NCI-H2196 treated with DMSO at 0.1 percent for 48 hours (cell line): Measurements from ENCODE around the gene SHFL.
A peak's percentile ranks its signal among the peaks of the same experiment; 100 is the strongest.

Source experiments
- DNase-seq: peaks from one replicate; lab custom pipeline; 2025; ENCODE audit not compliant: unreplicated experiment; lab: John Stamatoyannopoulos, UW

Gene SHFL

GRCh38 chr19:10085641-10086590 is at the start of gene SHFL:
Gene SHFL (plus strand): TSS chr19:10086317. CDS start chr19:10086428, 111 bp downstream.
- peak; percentile 26 for DNase-seq

- no peak for DNase-seq
Measured at GRCh38 chr19:10036601-10037071, 49.5 kb upstream of the SHFL start.

- no peak for DNase-seq
Measured at GRCh38 chr19:10037367-10037766, 48.8 kb upstream of the SHFL start.

- no peak for DNase-seq
Measured at GRCh38 chr19:10037809-10038208, 48.3 kb upstream of the SHFL start.

- DNase-seq = no peak
Measured at GRCh38 chr19:10043286-10043927, 42.7 kb upstream of the SHFL start.

- DNase-seq = no peak
Measured at GRCh38 chr19:10044390-10044789, 41.7 kb upstream of the SHFL start.

GRCh38 chr19:10045371-10045770 is 40.7 kb upstream of the SHFL start:
- DNase-seq = no peak

GRCh38 chr19:10049626-10050025 is 36.5 kb upstream of the SHFL start:
- no peak for DNase-seq

GRCh38 chr19:10052602-10053360 is 33.3 kb upstream of the SHFL start:
- DNase-seq = no peak

- DNase-seq = no peak
Measured at GRCh38 chr19:10061717-10062310, 24.3 kb upstream of the SHFL start.

GRCh38 chr19:10068205-10068604 is 17.9 kb upstream of the SHFL start:
- no peak for DNase-seq

- DNase-seq = no peak
Measured at GRCh38 chr19:10069046-10069445, 17.1 kb upstream of the SHFL start.

GRCh38 chr19:10070730-10071446 is 15.2 kb upstream of the SHFL start:
- DNase-seq = no peak

GRCh38 chr19:10074153-10074552 is 12.0 kb upstream of the SHFL start:
- no peak for DNase-seq

- no peak for DNase-seq
Measured at GRCh38 chr19:10076535-10076934, 9.6 kb upstream of the SHFL start.

GRCh38 chr19:10078329-10078728 is 7.8 kb upstream of the SHFL start:
- no peak for DNase-seq

GRCh38 chr19:10079031-10079453 is 7.1 kb upstream of the SHFL start:
- no peak for DNase-seq

GRCh38 chr19:10083911-10084310 is 2.2 kb upstream of the SHFL start:
- no peak for DNase-seq

- no peak for DNase-seq
Measured at GRCh38 chr19:10084803-10085202, 1.3 kb upstream of the SHFL start.

- no peak for DNase-seq
Measured at GRCh38 chr19:10086591-10087192, 575 bp downstream of the SHFL start.
